Measurements from ENCODE around the gene ZNF497.

DNA sequence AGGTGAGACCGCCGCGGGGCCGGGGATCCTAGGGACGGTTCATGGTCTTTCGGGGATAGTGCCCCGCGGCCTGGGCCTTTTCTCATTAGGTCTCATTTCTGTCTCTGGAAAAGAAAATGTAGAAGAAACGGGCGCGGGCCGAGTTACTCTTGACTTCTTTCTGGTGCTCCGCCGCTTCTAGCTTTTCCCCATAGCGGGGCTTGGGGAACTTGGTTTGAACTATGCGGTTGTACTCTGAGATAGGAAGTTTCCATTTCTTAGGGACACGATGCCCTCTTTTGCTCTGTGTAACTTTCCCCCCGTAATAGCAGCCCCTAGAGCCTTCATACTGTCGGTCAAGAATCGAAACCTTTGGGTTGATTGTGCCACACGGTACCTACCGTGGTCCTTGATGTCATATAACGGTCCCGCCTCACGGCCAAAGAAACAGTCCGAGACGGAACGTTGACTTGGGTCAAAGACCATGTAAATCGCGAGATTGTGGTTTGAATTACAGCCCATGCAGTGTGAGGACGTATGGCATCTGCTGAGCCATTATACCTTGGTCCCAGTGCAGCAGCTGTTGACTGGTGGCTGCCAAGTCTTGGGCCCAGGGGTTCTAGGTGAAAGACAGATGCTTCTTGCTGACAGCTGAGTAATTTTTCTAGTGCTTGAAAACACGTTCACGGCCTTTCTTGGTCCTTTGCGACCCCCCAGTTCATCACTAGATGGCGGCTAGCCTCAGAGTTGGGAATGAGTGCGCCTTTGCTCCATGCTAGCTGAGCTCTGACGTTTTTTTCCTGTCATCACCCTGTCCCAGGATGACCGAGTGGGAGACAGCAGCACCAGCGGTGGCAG lies 25.0 kb upstream of the ZNF497 start:
- TF ChIP-seq, protein P1, sequence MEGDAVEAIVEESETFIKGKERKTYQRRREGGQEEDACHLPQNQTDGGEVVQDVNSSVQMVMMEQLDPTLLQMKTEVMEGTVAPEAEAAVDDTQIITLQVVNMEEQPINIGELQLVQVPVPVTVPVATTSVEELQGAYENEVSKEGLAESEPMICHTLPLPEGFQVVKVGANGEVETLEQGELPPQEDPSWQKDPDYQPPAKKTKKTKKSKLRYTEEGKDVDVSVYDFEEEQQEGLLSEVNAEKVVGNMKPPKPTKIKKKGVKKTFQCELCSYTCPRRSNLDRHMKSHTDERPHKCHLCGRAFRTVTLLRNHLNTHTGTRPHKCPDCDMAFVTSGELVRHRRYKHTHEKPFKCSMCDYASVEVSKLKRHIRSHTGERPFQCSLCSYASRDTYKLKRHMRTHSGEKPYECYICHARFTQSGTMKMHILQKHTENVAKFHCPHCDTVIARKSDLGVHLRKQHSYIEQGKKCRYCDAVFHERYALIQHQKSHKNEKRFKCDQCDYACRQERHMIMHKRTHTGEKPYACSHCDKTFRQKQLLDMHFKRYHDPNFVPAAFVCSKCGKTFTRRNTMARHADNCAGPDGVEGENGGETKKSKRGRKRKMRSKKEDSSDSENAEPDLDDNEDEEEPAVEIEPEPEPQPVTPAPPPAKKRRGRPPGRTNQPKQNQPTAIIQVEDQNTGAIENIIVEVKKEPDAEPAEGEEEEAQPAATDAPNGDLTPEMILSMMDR (conservative IDR thresholded peaks at IDR 0.05 in 1 of 2, IDR thresholded peaks at IDR 0.05 in 1 of 2; ENCODE audit: low read depth in 1 of 2, low read length in 2 of 2): no peak
- no peak for TF ChIP-seq EZH2 (IDR thresholded peaks at IDR 0.05; ENCODE audit: low read length, missing control alignments)

Measured in fibroblast of lung (primary cell).